ENCODE results near the gene ZBED5.

- TF ChIP-seq, protein P1, sequence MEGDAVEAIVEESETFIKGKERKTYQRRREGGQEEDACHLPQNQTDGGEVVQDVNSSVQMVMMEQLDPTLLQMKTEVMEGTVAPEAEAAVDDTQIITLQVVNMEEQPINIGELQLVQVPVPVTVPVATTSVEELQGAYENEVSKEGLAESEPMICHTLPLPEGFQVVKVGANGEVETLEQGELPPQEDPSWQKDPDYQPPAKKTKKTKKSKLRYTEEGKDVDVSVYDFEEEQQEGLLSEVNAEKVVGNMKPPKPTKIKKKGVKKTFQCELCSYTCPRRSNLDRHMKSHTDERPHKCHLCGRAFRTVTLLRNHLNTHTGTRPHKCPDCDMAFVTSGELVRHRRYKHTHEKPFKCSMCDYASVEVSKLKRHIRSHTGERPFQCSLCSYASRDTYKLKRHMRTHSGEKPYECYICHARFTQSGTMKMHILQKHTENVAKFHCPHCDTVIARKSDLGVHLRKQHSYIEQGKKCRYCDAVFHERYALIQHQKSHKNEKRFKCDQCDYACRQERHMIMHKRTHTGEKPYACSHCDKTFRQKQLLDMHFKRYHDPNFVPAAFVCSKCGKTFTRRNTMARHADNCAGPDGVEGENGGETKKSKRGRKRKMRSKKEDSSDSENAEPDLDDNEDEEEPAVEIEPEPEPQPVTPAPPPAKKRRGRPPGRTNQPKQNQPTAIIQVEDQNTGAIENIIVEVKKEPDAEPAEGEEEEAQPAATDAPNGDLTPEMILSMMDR (conservative IDR thresholded peaks at IDR 0.05) = no peak
- no peak for TF ChIP-seq ZFX (IDR thresholded peaks at IDR 0.05)
These were observed 40.8 kb upstream of the ZBED5 start for GRCh38 chr11:10898763-10899025.

Measured in C4-2B (cell line).